IMR-90 (cell line): ENCODE results near the gene CNGB1. TPM values are rescaled to one million over a fixed set of nuclear protein-coding genes. Genes with fewer than 3 reads are reported as not detected.

Experiments used
- ATAC-seq: fragments of 200-7000 bp; cut with Tn5 transposase; 2 replicates; pipeline ENCODE4 v1.9.1; 2020; ENCODE audit warnings: low read depth, mild to moderate bottlenecking, moderate library complexity
- BruUV-seq: library from RNA; stranded (reverse); fragments of 400-500 nt; replicated peaks from 2 replicates; lab custom pipeline; 2021; lab: Mats Ljungman, UMichigan
- CTCF ChIA-PET: fragments of 300-600 bp; formaldehyde crosslinking; extraction: SDS; loops from one replicate; lab custom pipeline; 2021; ENCODE audit warnings: antibody characterized with exemption; lab: Yijun Ruan, JAX
- POLR2A ChIA-PET: fragments of 300-600 bp; sonication (Branson Sonifier 250); formaldehyde crosslinking; loops from one replicate; lab custom pipeline; 2022; ENCODE audit warnings: antibody characterized with exemption; ENCODE audit not compliant: unreplicated experiment; lab: Charles Lee
- DNase-seq: peaks from one replicate; pipeline ENCODE4 v3.0.0; 2013
- H2AFZ ChIP-seq: replicated peaks from 2 replicates; pipeline ENCODE3; 2013; ENCODE audit warnings: low read length, mild to moderate bottlenecking; ENCODE audit not compliant: poor library complexity
- H2AK5ac ChIP-seq: 2 replicates; pipeline ENCODE4 v1.6.1; 2013; ENCODE audit warnings: low read depth, low read length, inconsistent platforms
- H2AK9ac ChIP-seq: replicated peaks from 2 replicates; pipeline ENCODE3; 2013; ENCODE audit warnings: mild to moderate bottlenecking, low read depth, low read length, moderate library complexity; ENCODE audit not compliant: poor library complexity
- H2BK120ac ChIP-seq: 2 replicates; pipeline ENCODE4 v1.6.1; 2013; ENCODE audit warnings: low read depth, low read length, inconsistent platforms
- H2BK15ac ChIP-seq: 3 replicates; pipeline ENCODE4 v1.6.1; 2013; ENCODE audit warnings: low read depth, low read length, inconsistent platforms
- H2BK20ac ChIP-seq: 2 replicates; pipeline ENCODE4 v1.6.1; 2013; ENCODE audit warnings: low read depth, mild to moderate bottlenecking, inconsistent platforms, low read length, moderate library complexity
- H2BK5ac ChIP-seq: 2 replicates; pipeline ENCODE4 v1.6.1; 2013; ENCODE audit warnings: mild to moderate bottlenecking, low read depth, low read length, inconsistent platforms; ENCODE audit not compliant: poor library complexity, severe bottlenecking
- H3K14ac ChIP-seq: replicated peaks from 2 replicates; pipeline ENCODE4 v1.6.1; 2013; ENCODE audit warnings: low read depth, low read length, inconsistent platforms
- H3K18ac ChIP-seq: 2 replicates; pipeline ENCODE4 v1.6.1; 2013; ENCODE audit warnings: low read depth, low read length, control low read depth
- H3K23ac ChIP-seq: 2 replicates; pipeline ENCODE4 v1.6.1; 2013; ENCODE audit warnings: low read depth, low read length, inconsistent platforms
- H3K27ac ChIP-seq: 2 replicates; pipeline ENCODE4 v1.5.1; 2013; ENCODE audit warnings: mild to moderate bottlenecking, control low read depth, low read length; ENCODE audit not compliant: insufficient read depth
- H3K27me3 ChIP-seq: 2 replicates; pipeline ENCODE4 v1.6.1; 2013; ENCODE audit warnings: low read length; ENCODE audit not compliant: control insufficient read depth, insufficient read depth
- H3K36me3 ChIP-seq: 2 replicates; pipeline ENCODE4 v1.6.1; 2013; ENCODE audit warnings: low read length, mixed read lengths; ENCODE audit not compliant: control insufficient read depth, insufficient read depth
- H3K4ac ChIP-seq: 2 replicates; pipeline ENCODE4 v1.6.1; 2013; ENCODE audit warnings: low read depth, low read length, inconsistent platforms
- H3K4me1 ChIP-seq: 2 replicates; pipeline ENCODE4 v1.6.1; 2013; ENCODE audit warnings: low read length, mixed read lengths; ENCODE audit not compliant: control insufficient read depth, insufficient read depth
- H3K4me2 ChIP-seq: 2 replicates; pipeline ENCODE4 v1.6.1; 2013; ENCODE audit warnings: low read depth, mild to moderate bottlenecking, control low read depth, low read length, moderate library complexity
- H3K4me3 ChIP-seq: 2 replicates; pipeline ENCODE4 v1.5.1; 2013; ENCODE audit warnings: low read depth, mild to moderate bottlenecking, control low read depth, low read length, moderate library complexity; ENCODE audit not compliant: insufficient read depth
- H3K56ac ChIP-seq: 2 replicates; pipeline ENCODE4 v1.6.1; 2013; ENCODE audit warnings: low read length, inconsistent platforms; ENCODE audit not compliant: insufficient read depth; ENCODE audit errors: extremely low read depth
- H3K79me1 ChIP-seq, 2 experiments: 2 replicates each; pipeline ENCODE4 v1.6.1; 2013; ENCODE audit warnings: low read length in 2 of 2, inconsistent platforms in 1 of 2, low read depth in 1 of 2
- H3K9ac ChIP-seq: 2 replicates; pipeline ENCODE4 v1.6.1; 2013; ENCODE audit warnings: low read depth, low read length, control low read depth
- H3K9me1 ChIP-seq: 2 replicates; pipeline ENCODE4 v1.6.1; 2013; ENCODE audit warnings: low read length, inconsistent platforms; ENCODE audit not compliant: insufficient read depth
- H3K9me3 ChIP-seq: 2 replicates; pipeline ENCODE4 v1.6.1; 2013; ENCODE audit warnings: low read length; ENCODE audit not compliant: control insufficient read depth, insufficient read depth
- H4K20me1 ChIP-seq: 2 replicates; pipeline ENCODE4 v1.6.1; 2013; ENCODE audit warnings: low read length, inconsistent platforms; ENCODE audit not compliant: insufficient read depth
- H4K5ac ChIP-seq: 2 replicates; pipeline ENCODE4 v1.6.1; 2013; ENCODE audit warnings: mild to moderate bottlenecking, low read depth, low read length, control low read depth
- H4K8ac ChIP-seq, 2 experiments: 2 replicates each; pipeline ENCODE4 v1.6.1; 2013; ENCODE audit warnings: low read depth in 2 of 2, low read length in 2 of 2, control low read depth in 1 of 2, inconsistent platforms in 1 of 2
- H4K91ac ChIP-seq: 2 replicates; pipeline ENCODE4 v1.6.1; 2013; ENCODE audit warnings: low read depth, low read length, inconsistent platforms; ENCODE audit not compliant: insufficient read depth
- BHLHE40 ChIP-seq: fragments of 150-350 bp; IDR thresholded peaks from 2 replicates; pipeline ENCODE4 v1.6.1; 2016; ENCODE audit warnings: mild to moderate bottlenecking, low read depth, low read length
- CHD1 ChIP-seq: IDR thresholded peaks from 2 replicates; pipeline ENCODE4 v1.6.1; 2012; ENCODE audit warnings: low read depth, low read length, improper control_type of control experiment
- MAFK ChIP-seq: IDR thresholded peaks from 2 replicates; pipeline ENCODE4 v1.6.1; 2012; ENCODE audit warnings: low read depth, low read length, improper control_type of control experiment
- USF2 ChIP-seq: fragments of 150-350 bp; IDR thresholded peaks from 2 replicates; pipeline ENCODE4 v1.6.1; 2017; ENCODE audit warnings: mild to moderate bottlenecking, antibody characterized with exemption, low read length, low read depth
- WGBS, 2 experiments: methylation state at CpG; one replicate each; pipeline versions ENCODE4 v1.1.5 to v1.1.7; 2013; ENCODE audit warnings: missing lambda C conversion rate in 2 of 2; ENCODE audit not compliant: insufficient read length in 1 of 2; ENCODE audit errors: extremely low coverage in 2 of 2; 5-methylcytosine and 5-hydroxymethylcytosine counted together
- dilution Hi-C: fragments of 300-500 bp; cut with HindIII; formaldehyde crosslinking; loops from one replicate; pipeline ENCODE4 v1.14.3; 2018; ENCODE audit warnings: low sequenced_read_pairs; ENCODE audit not compliant: unreplicated experiment
- in situ Hi-C: fragments of 300-500 bp; cut with MboI; formaldehyde crosslinking; loops from 3 replicates; pipeline ENCODE4 v1.14.3; 2019; ENCODE audit warnings: low sequenced_read_pairs, inconsistent platforms, mixed read lengths
- intact Hi-C: fragments of 100-400 bp; cut with micrococcal nuclease; formaldehyde crosslinking; loops from 2 replicates; pipeline ENCODE4 v1.10.0; 2022
- polyA plus RNA-seq, 3 experiments: library from polyadenylated mRNA; depleted of rRNA; stranded (reverse); fragments of >200 nt; gene quantifications; 2 replicates each; pipeline ENCODE4 v1.2.3, GENCODE V29; 2012; ENCODE audit warnings: low replicate concordance in 1 of 3
- total RNA-seq: library from RNA; depleted of rRNA; stranded (reverse); fragments of >200 nt; gene quantifications from 2 replicates; pipeline ENCODE4 v1.2.3, GENCODE V29; 2012

CNGB1 gene
- total and polyA plus RNA-seq, 2 of the 4 experiments (the other 2 are of a cell fraction): not detected

DNA sequence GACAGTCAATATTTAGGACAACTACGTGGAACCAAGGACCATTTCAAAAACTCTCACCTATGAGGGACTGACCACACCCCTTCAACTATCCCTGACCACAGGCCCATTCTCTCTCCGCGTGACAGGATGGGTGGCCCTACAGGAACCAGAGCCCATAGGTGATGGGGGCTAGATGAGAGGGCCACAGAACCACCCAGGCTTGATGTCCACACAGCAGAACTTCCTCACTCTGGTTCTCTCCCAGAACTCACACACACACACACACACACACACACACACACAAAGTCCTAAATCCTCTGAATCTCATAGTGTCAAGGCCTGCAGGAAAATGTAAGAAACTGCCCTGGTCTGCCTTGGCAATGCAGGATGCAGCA, 28.1 kb upstream of the CNGB1 start:
- H3K4ac ChIP-seq: no peak overlapping the region
- H3K4me2 ChIP-seq: peak overlapping the region; percentile 85
- H3K56ac ChIP-seq: no peak overlapping the region
- H4K91ac ChIP-seq: no peak overlapping the region
- H2BK15ac ChIP-seq: no peak overlapping the region
- no peak overlapping the region for H4K8ac ChIP-seq
- H3K14ac ChIP-seq: no peak overlapping the region
- intact Hi-C loops: no loop called here
- peak overlapping the region; percentile 2; the same call in 1 of the 2 replicates for H3K4me3 ChIP-seq
- no peak for ATAC-seq
- H2AFZ ChIP-seq: no peak overlapping the region
- H3K9me1 ChIP-seq: peaks cover 11% of the 10 kb centered on the region; the same call in 1 of the 2 replicates
- no peak overlapping the region for H2BK20ac ChIP-seq
- 0 out of 2 replicates have a peak overlapping the region, but pooled peaks have one; percentile 77 for H3K9ac ChIP-seq
- dilution Hi-C loops: no loop called here
- peak overlapping the region; percentile 13 for H3K23ac ChIP-seq
- no peaks in the 10 kb centered on the region for H3K27me3 ChIP-seq
- peaks cover 12% of the 10 kb centered on the region for H3K4me1 ChIP-seq
- H3K9me3 ChIP-seq: no peaks in the 10 kb centered on the region
- BruUV-seq: no TSS peak
- peaks cover 42% of the 10 kb centered on the region; the same call in 1 of the 2 replicates for H3K36me3 ChIP-seq
- ChIA-PET POLR2A (no interaction called here), CTCF (no interaction called here)
- DNase-seq: no peak
- peaks cover 14% of the 10 kb centered on the region for H4K20me1 ChIP-seq
- H2AK5ac ChIP-seq: no peak overlapping the region
- TF ChIP-seq BHLHE40 (no peak), USF2 (no peak), MAFK (no peak), CHD1 (no peak)
- in situ Hi-C loops: no loop called here
- no CpG with 5 or more reads among the region's 3 CpGs for WGBS, 2 experiments
- peaks cover 18 to 65% of the 10 kb centered on the region in 2 experiments for H3K79me1 ChIP-seq
- no peak overlapping the region for H2BK5ac ChIP-seq
- no peak overlapping the region for H3K27ac ChIP-seq
- no peak overlapping the region for H2BK120ac ChIP-seq
- H2AK9ac ChIP-seq: no peak overlapping the region
- no peak overlapping the region for H3K18ac ChIP-seq
- H4K5ac ChIP-seq: no peak overlapping the region
